ENCODE measurements around the gene NFAT5. TPM values are rescaled to one million over a fixed set of nuclear protein-coding genes. Genes with fewer than 3 reads are reported as not detected.

The NFAT5 gene
- polyA plus RNA-seq, 2 of the 4 experiments (the other 2 are of a cell fraction): 9.5 to 45.1 TPM

GRCh38 chr16:69561901-69562300 is 3.9 kb upstream of the NFAT5 start:
- H3K9me3 ChIP-seq: no peaks in the 10 kb centered on the region
- peak overlapping the region; percentile 27 to 59; a peak in 4 of 6 replicates for H3K27ac ChIP-seq
- TF ChIP-seq CEBPB (IDR thresholded peaks at IDR 0.05): peak; percentile 55 to 61; a peak in 2 of 4 replicates
- TF ChIP-seq HDAC2 (IDR thresholded peaks at IDR 0.05): no peak
- ATAC-seq: no peak
- ChIA-PET CTCF (interaction anchor here (0.6 kb wide), 1 partner anchor 109 kb away, joined by 3 read pairs; no protein-coding TSS in a partner anchor), POLR2A (no interaction called here)
- DNase-seq (ENCODE audit: low read depth in 1 of 2, low spot score in 1 of 2): no peak
- H3K4me3 ChIP-seq: no peak overlapping the region
- peak overlapping the region; percentile 45 for H3K4me2 ChIP-seq
- peaks cover 27% of the 10 kb centered on the region for H3K4me1 ChIP-seq
- no peak for FAIRE-seq

- Histone ChIP-seq H3K4me2 (no peak overlapping the region), H3K4me1 (peaks cover 27% of the 10 kb centered on the region), H3K9me3 (no peaks in the 10 kb centered on the region), H3K4me3 (no peak overlapping the region), H3K27ac (peak overlapping the region in 1 of 2 experiments; percentile 99; a peak in 3 of 6 replicates)
- CTCF ChIA-PET: no interaction called here
- TF ChIP-seq CEBPB (IDR thresholded peaks at IDR 0.05): no peak
- no peak for TF ChIP-seq PHF8 (IDR thresholded peaks at IDR 0.05; ENCODE audit: borderline replicate concordance, low read depth)
- TF ChIP-seq MAFK (IDR thresholded peaks at IDR 0.05; ENCODE audit: partially characterized antibody): peak; percentile 91
- POLR2A ChIA-PET: no interaction called here
- DNase-seq (ENCODE audit: low read depth in 1 of 2, low spot score in 1 of 2): no peak
- no peak for FAIRE-seq
- 92% methylated on average over 3 of the region's 3 CpGs for WGBS (ENCODE audit: missing lambda C conversion rate)
- no peak for ATAC-seq
Observed at GRCh38 chr16:69562813-69563212, 3.0 kb upstream of the NFAT5 start.

GRCh38 chr16:69563605-69564580 is 1.9 kb upstream of the NFAT5 start:
- H3K4me3 ChIP-seq: peak overlapping the region; percentile 79
- ATAC-seq: no peak

GRCh38 chr16:69564845-69565670 is 708 bp upstream of the NFAT5 start:
- CTCF ChIA-PET: interaction anchor here (0.5 to 1.9 kb wide), 6 partner anchors 38 to 166 kb away, joined by 3 to 10 read pairs (median 3); no protein-coding TSS in a partner anchor
- FAIRE-seq (no peak), DNase-seq (ENCODE audit: low read depth in 1 of 2, low spot score in 1 of 2) (no peak), ATAC-seq (peak in 1 of 2 experiments; percentile 68; a peak in 5 of 6 replicates)
- WGBS (ENCODE audit: missing lambda C conversion rate): 3% methylated on average over 31 of the region's 31 CpGs
- peak overlapping the region; percentile 75 for H3K4me2 ChIP-seq
- POLR2A ChIA-PET: interaction anchor here (0.7 to 5.5 kb wide), 6 partner anchors 8 to 169 kb away, joined by 3 to 36 read pairs (median 5); no protein-coding TSS in a partner anchor
- H3K4me1 ChIP-seq: peaks cover 43% of the 10 kb centered on the region
- no peak for TF ChIP-seq ZNF302 (CRISPR knock-in tag; IDR thresholded peaks at IDR 0.05)
- no peak for TF ChIP-seq EHMT2 (IDR thresholded peaks at IDR 0.05; ENCODE audit: low read depth)
- peak; percentile 37; the same call in 1 of the 2 replicates for TF ChIP-seq MAX (IDR thresholded peaks at IDR 0.05)
- TF ChIP-seq RNF2 (IDR thresholded peaks at IDR 0.05; ENCODE audit: borderline replicate concordance, low read depth): no peak
- no peak for TF ChIP-seq CEBPB (IDR thresholded peaks at IDR 0.05)
- no peak for TF ChIP-seq RAD21 (conservative IDR thresholded peaks at IDR 0.05 in 1 of 2, IDR thresholded peaks at IDR 0.05 in 1 of 2)
- no peak for TF ChIP-seq SMC3 (IDR thresholded peaks at IDR 0.05)
- no peak for TF ChIP-seq TFCP2L1 (CRISPR knock-in tag; IDR thresholded peaks at IDR 0.05)
- no peak; the same call in 1 of the 2 replicates for TF ChIP-seq MYC (IDR thresholded peaks at IDR 0.05; ENCODE audit: borderline replicate concordance, low read length)
- no peak for TF ChIP-seq ATOH8 (CRISPR knock-in tag; IDR thresholded peaks at IDR 0.05; ENCODE audit: low read depth)
- TF ChIP-seq ESRRA (IDR thresholded peaks at IDR 0.05; ENCODE audit: borderline replicate concordance, low read length): no peak
- 0 out of 2 replicates have a peak, but pooled peaks have one; percentile 31 for TF ChIP-seq HOXA7 (CRISPR knock-in tag; IDR thresholded peaks at IDR 0.05)
- no peak for TF ChIP-seq EP300 (IDR thresholded peaks at IDR 0.05)
- H3K9me3 ChIP-seq: no peaks in the 10 kb centered on the region
- H3K4me3 ChIP-seq: peak overlapping the region; percentile 79
- H3K27ac ChIP-seq: peak overlapping the region; percentile 97 to 99

More at GRCh38 chr16:69563605-69564580, 1.9 kb upstream of the NFAT5 start:
- peak in 1 of 2 experiments; percentile 46 for DNase-seq (ENCODE audit: low read depth in 1 of 2, low spot score in 1 of 2)
- no peak for FAIRE-seq
- TF ChIP-seq SMC3 (IDR thresholded peaks at IDR 0.05): 0 out of 3 replicates have a peak, but pooled peaks have one; percentile 13
- TF ChIP-seq RAD21 (conservative IDR thresholded peaks at IDR 0.05 in 1 of 2, IDR thresholded peaks at IDR 0.05 in 1 of 2): peak; percentile 25 to 30; a peak in 3 of 5 replicates
- TF ChIP-seq HDAC2 (IDR thresholded peaks at IDR 0.05): no peak
- ChIA-PET POLR2A (interaction anchor here (0.7 to 5.5 kb wide), 5 partner anchors 9 to 168 kb away, joined by 3 to 36 read pairs (median 4); no protein-coding TSS in a partner anchor), CTCF (interaction anchor here (0.6 to 1.9 kb wide), 7 partner anchors 13 to 165 kb away, joined by 3 to 10 read pairs (median 3); no protein-coding TSS in a partner anchor)
- peaks cover 32% of the 10 kb centered on the region for H3K4me1 ChIP-seq
- H3K27ac ChIP-seq: peak overlapping the region; percentile 97 to 99
- WGBS (ENCODE audit: missing lambda C conversion rate): 33% methylated on average over 13 of the region's 13 CpGs
- peak overlapping the region; percentile 75 for H3K4me2 ChIP-seq
- H3K9me3 ChIP-seq: no peaks in the 10 kb centered on the region
